PC-9 (cell line): ENCODE measurements around the gene RAB28. TPM values are rescaled to one million over a fixed set of nuclear protein-coding genes. Genes with fewer than 3 reads are reported as not detected.

Experiments
- BruUV-seq: library from RNA; stranded (reverse); fragments of 400-500 nt; replicated peaks from 2 replicates; lab custom pipeline; 2021; lab: Mats Ljungman, UMichigan
- CTCF ChIA-PET: fragments of 300-600 bp; sonication (Branson Sonifier 250); formaldehyde crosslinking; loops from one replicate; lab custom pipeline; 2022; ENCODE audit warnings: antibody characterized with exemption; lab: Charles Lee
- POLR2A ChIA-PET: fragments of 300-600 bp; sonication (Branson Sonifier 250); formaldehyde crosslinking; loops from one replicate; lab custom pipeline; 2022; ENCODE audit warnings: antibody characterized with exemption; ENCODE audit not compliant: unreplicated experiment; lab: Charles Lee
- DNase-seq, 2 experiments: peaks; one replicate each; pipeline versions ENCODE4 v3.0.0 to v3.0.0-alpha.2; 2015 to 2022; ENCODE audit warnings: mixed read lengths in 1 of 2
- H2AFZ ChIP-seq: fragments of 200-600 bp; sonication (generic); 2 replicates; pipeline ENCODE4 v1.8.1; 2017; ENCODE audit warnings: antibody characterized with exemption
- H3F3A ChIP-seq: fragments of 200-600 bp; sonication (generic); 2 replicates; pipeline ENCODE4 v1.8.1; 2017; ENCODE audit warnings: antibody characterized with exemption, mild to moderate bottlenecking, low read depth; ENCODE audit not compliant: insufficient read depth
- H3K27ac ChIP-seq: fragments of 200-600 bp; sonication (generic); 2 replicates; pipeline ENCODE4 v1.6.1; 2016; ENCODE audit warnings: mixed run types
- H3K27me3 ChIP-seq: fragments of 200-600 bp; sonication (generic); 2 replicates; pipeline ENCODE4 v1.6.1; 2016; ENCODE audit warnings: low read depth, mixed run types; ENCODE audit not compliant: insufficient read depth
- H3K36me3 ChIP-seq: fragments of 200-600 bp; sonication (generic); 2 replicates; pipeline ENCODE4 v1.6.1; 2016; ENCODE audit warnings: low read depth, mixed run types
- H3K4me1 ChIP-seq: fragments of 200-600 bp; sonication (generic); replicated peaks from 2 replicates; pipeline ENCODE4 v1.6.1; 2016; ENCODE audit warnings: mixed run types; ENCODE audit not compliant: insufficient read depth
- H3K4me2 ChIP-seq: fragments of 200-600 bp; sonication (generic); 2 replicates; pipeline ENCODE4 v1.6.1; 2017; ENCODE audit warnings: mixed run types
- H3K4me3 ChIP-seq: fragments of 200-600 bp; sonication (generic); 2 replicates; pipeline ENCODE4 v1.6.1; 2016; ENCODE audit warnings: mixed run types
- H3K79me2 ChIP-seq: fragments of 200-600 bp; sonication (generic); 2 replicates; pipeline ENCODE4 v1.6.1; 2017; ENCODE audit warnings: low read depth, mixed run types
- H3K9me2 ChIP-seq: fragments of 200-600 bp; sonication (generic); 2 replicates; pipeline ENCODE4 v1.8.1; 2017; ENCODE audit warnings: mild to moderate bottlenecking; ENCODE audit not compliant: insufficient read depth
- H3K9me3 ChIP-seq: fragments of 200-600 bp; sonication (generic); 2 replicates; pipeline ENCODE4 v1.8.1; 2016; ENCODE audit warnings: low read depth; ENCODE audit not compliant: insufficient read depth
- H4K20me1 ChIP-seq: fragments of 200-600 bp; sonication (generic); 2 replicates; pipeline ENCODE4 v1.8.1; 2017; ENCODE audit not compliant: insufficient read depth
- EZH2 ChIP-seq: fragments of 200-600 bp; sonication (generic); IDR thresholded peaks from 2 replicates; pipeline ENCODE4 v1.8.0; 2017; ENCODE audit warnings: antibody characterized with exemption, low read depth
- intact Hi-C: fragments of 100-400 bp; cut with micrococcal nuclease; formaldehyde crosslinking; loops from one replicate; pipeline ENCODE4 v1.10.0; 2022; ENCODE audit not compliant: unreplicated experiment
- total RNA-seq: library from RNA; stranded (reverse); gene quantifications from 2 replicates; pipeline ENCODE4 v1.2.3, GENCODE V29; 2021
- TF ChIP-seq, protein P1 (sequence below): fragments of 200-600 bp; sonication (generic); conservative IDR thresholded peaks from 2 replicates; pipeline ENCODE4 v1.6.1; 2017; ENCODE audit warnings: mixed run types, antibody characterized with exemption, mild to moderate bottlenecking, moderate library complexity

Gene RAB28
- total RNA-seq, 1 experiment from 2014 or later, result 17.5 TPM

GRCh38 chr4:13329963-13330362 lies 154.2 kb downstream of the RAB28 start:
- Histone ChIP-seq H3K79me2 (no peaks in the 10 kb centered on the region), H3F3A (no peaks in the 10 kb centered on the region), H3K4me2 (no peak overlapping the region), H3K9me3 (no peaks in the 10 kb centered on the region), H2AFZ (no peak overlapping the region), H3K36me3 (no peaks in the 10 kb centered on the region), H3K27ac (no peak overlapping the region), H3K9me2 (no peaks in the 10 kb centered on the region), H3K27me3 (no peaks in the 10 kb centered on the region), H3K4me3 (no peak overlapping the region), H3K4me1 (no peaks in the 10 kb centered on the region), H4K20me1 (no peaks in the 10 kb centered on the region)
- BruUV-seq, result no TSS peak
- DNase-seq, result no peak
- no peak for TF ChIP-seq EZH2
- TF ChIP-seq, protein P1, sequence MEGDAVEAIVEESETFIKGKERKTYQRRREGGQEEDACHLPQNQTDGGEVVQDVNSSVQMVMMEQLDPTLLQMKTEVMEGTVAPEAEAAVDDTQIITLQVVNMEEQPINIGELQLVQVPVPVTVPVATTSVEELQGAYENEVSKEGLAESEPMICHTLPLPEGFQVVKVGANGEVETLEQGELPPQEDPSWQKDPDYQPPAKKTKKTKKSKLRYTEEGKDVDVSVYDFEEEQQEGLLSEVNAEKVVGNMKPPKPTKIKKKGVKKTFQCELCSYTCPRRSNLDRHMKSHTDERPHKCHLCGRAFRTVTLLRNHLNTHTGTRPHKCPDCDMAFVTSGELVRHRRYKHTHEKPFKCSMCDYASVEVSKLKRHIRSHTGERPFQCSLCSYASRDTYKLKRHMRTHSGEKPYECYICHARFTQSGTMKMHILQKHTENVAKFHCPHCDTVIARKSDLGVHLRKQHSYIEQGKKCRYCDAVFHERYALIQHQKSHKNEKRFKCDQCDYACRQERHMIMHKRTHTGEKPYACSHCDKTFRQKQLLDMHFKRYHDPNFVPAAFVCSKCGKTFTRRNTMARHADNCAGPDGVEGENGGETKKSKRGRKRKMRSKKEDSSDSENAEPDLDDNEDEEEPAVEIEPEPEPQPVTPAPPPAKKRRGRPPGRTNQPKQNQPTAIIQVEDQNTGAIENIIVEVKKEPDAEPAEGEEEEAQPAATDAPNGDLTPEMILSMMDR, result no peak
- intact Hi-C loops, result loop anchor here (10.0 kb wide), 1 partner anchor 65 kb away; no protein-coding TSS in a partner anchor
- ChIA-PET POLR2A (no interaction called here), CTCF (no interaction called here)

- Histone ChIP-seq H3K9me2 (no peaks in the 10 kb centered on the region), H3K9me3 (no peaks in the 10 kb centered on the region), H3K4me2 (no peak overlapping the region), H4K20me1 (no peaks in the 10 kb centered on the region), H3K27ac (no peak overlapping the region), H3K79me2 (no peaks in the 10 kb centered on the region), H3F3A (no peaks in the 10 kb centered on the region), H3K4me1 (no peaks in the 10 kb centered on the region), H3K36me3 (no peaks in the 10 kb centered on the region), H2AFZ (no peak overlapping the region), H3K27me3 (no peaks in the 10 kb centered on the region), H3K4me3 (no peak overlapping the region)
- intact Hi-C loops, result loop anchor here (10.0 kb wide), 1 partner anchor 65 kb away; no protein-coding TSS in a partner anchor
- ChIA-PET POLR2A (no interaction called here), CTCF (no interaction called here)
- BruUV-seq, result no TSS peak
- no peak for DNase-seq
- TF ChIP-seq EZH2, result no peak
- TF ChIP-seq, protein P1, result no peak
Measured at GRCh38 chr4:13329340-13329850, 154.7 kb downstream of the RAB28 start.

- H3K4me2 ChIP-seq, result no peak overlapping the region
- CTCF ChIA-PET, result no interaction called here
- TF ChIP-seq, protein P1, result no peak
- no peak for TF ChIP-seq EZH2
- no peaks in the 10 kb centered on the region for H4K20me1 ChIP-seq
- POLR2A ChIA-PET, result no interaction called here
- DNase-seq, result no peak
- no peaks in the 10 kb centered on the region for H3K9me3 ChIP-seq
- no peak overlapping the region for H3K27ac ChIP-seq
- no peaks in the 10 kb centered on the region for H3K4me1 ChIP-seq
- H3K4me3 ChIP-seq, result no peak overlapping the region
- no peaks in the 10 kb centered on the region for H3K9me2 ChIP-seq
- no peaks in the 10 kb centered on the region for H3K27me3 ChIP-seq
- no peaks in the 10 kb centered on the region for H3K36me3 ChIP-seq
- H2AFZ ChIP-seq, result no peak overlapping the region
- H3F3A ChIP-seq, result no peaks in the 10 kb centered on the region
- BruUV-seq, result no TSS peak
- intact Hi-C loops, result loop anchor here (10.0 kb wide), 1 partner anchor 66 kb away; no protein-coding TSS in a partner anchor
- no peaks in the 10 kb centered on the region for H3K79me2 ChIP-seq
Measured at GRCh38 chr4:13328591-13328990, 155.5 kb downstream of the RAB28 start.
